ENCODE data around the gene SDK2. TPM values are rescaled to one million over a fixed set of nuclear protein-coding genes. Genes with fewer than 3 reads are reported as not detected.

Gene SDK2
- total RNA-seq, 1 donor from 2014 or later: 31.2 TPM

GRCh38 chr17:73650617-73651200 is 6.5 kb upstream of the SDK2 start:
- H3K27me3 Mint-ChIP-seq (ENCODE audit: low read depth): peaks cover 10% of the 10 kb centered on the region
- H3K4me1 Mint-ChIP-seq: peaks cover 15% of the 10 kb centered on the region

GRCh38 chr17:73650140-73650539 is 5.9 kb upstream of the SDK2 start:
- Mint-ChIP-seq H3K27ac (ENCODE audit: unreplicated experiment) (no peak overlapping the region), H3K36me3 (ENCODE audit: low read depth) (peaks cover 4% of the 10 kb centered on the region), H3K4me1 (peaks cover 18% of the 10 kb centered on the region), H3K27me3 (ENCODE audit: low read depth) (peaks cover 10% of the 10 kb centered on the region), H3K4me3 (no peak overlapping the region), H3K9me3 (peaks cover 14% of the 10 kb centered on the region)
- no peak for DNase-seq (ENCODE audit: low read depth, low spot score)
- TF ChIP-seq, protein P1, sequence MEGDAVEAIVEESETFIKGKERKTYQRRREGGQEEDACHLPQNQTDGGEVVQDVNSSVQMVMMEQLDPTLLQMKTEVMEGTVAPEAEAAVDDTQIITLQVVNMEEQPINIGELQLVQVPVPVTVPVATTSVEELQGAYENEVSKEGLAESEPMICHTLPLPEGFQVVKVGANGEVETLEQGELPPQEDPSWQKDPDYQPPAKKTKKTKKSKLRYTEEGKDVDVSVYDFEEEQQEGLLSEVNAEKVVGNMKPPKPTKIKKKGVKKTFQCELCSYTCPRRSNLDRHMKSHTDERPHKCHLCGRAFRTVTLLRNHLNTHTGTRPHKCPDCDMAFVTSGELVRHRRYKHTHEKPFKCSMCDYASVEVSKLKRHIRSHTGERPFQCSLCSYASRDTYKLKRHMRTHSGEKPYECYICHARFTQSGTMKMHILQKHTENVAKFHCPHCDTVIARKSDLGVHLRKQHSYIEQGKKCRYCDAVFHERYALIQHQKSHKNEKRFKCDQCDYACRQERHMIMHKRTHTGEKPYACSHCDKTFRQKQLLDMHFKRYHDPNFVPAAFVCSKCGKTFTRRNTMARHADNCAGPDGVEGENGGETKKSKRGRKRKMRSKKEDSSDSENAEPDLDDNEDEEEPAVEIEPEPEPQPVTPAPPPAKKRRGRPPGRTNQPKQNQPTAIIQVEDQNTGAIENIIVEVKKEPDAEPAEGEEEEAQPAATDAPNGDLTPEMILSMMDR (conservative IDR thresholded peaks at IDR 0.05): peak; percentile 50

More at GRCh38 chr17:73650617-73651200, 6.5 kb upstream of the SDK2 start:
- Mint-ChIP-seq H3K27ac (ENCODE audit: unreplicated experiment) (no peak overlapping the region), H3K36me3 (ENCODE audit: low read depth) (peaks cover 4% of the 10 kb centered on the region), H3K4me3 (no peak overlapping the region), H3K9me3 (peaks cover 14% of the 10 kb centered on the region)
- no peak for DNase-seq (ENCODE audit: low read depth, low spot score)
- TF ChIP-seq, protein P1 (conservative IDR thresholded peaks at IDR 0.05): no peak

GRCh38 chr17:73648974-73649373 is 4.7 kb upstream of the SDK2 start:
- no peak overlapping the region for H3K27ac Mint-ChIP-seq (ENCODE audit: unreplicated experiment)
- H3K4me3 Mint-ChIP-seq: peak overlapping the region; percentile 1
- DNase-seq (ENCODE audit: low read depth, low spot score): no peak
- peaks cover 10% of the 10 kb centered on the region for H3K27me3 Mint-ChIP-seq (ENCODE audit: low read depth)
- H3K9me3 Mint-ChIP-seq: peaks cover 6% of the 10 kb centered on the region
- peaks cover 18% of the 10 kb centered on the region for H3K4me1 Mint-ChIP-seq
- TF ChIP-seq, protein P1 (conservative IDR thresholded peaks at IDR 0.05): no peak
- H3K36me3 Mint-ChIP-seq (ENCODE audit: low read depth): peaks cover 4% of the 10 kb centered on the region

DNA sequence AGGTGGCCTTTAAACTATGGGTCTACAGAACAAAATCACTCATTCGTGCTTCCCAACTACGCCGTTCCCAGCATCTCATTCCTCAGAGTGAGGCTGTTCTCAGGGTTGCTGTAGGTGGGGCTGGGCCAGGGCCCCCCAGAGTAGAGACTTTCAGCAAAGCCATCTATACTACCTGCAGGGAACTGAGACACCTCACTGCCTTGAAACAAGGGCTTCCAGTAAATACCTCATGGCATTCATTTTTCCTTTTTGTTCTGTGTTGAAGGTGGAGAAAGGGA is 4.2 kb upstream of the SDK2 start:
- TF ChIP-seq, protein P1 (conservative IDR thresholded peaks at IDR 0.05): no peak
- no peak for DNase-seq (ENCODE audit: low read depth, low spot score)
- Mint-ChIP-seq H3K4me3 (no peak overlapping the region), H3K27ac (ENCODE audit: unreplicated experiment) (no peak overlapping the region), H3K36me3 (ENCODE audit: low read depth) (peaks cover 1% of the 10 kb centered on the region), H3K27me3 (ENCODE audit: low read depth) (peaks cover 10% of the 10 kb centered on the region), H3K4me1 (peaks cover 18% of the 10 kb centered on the region), H3K9me3 (peaks cover 4% of the 10 kb centered on the region)

DNA sequence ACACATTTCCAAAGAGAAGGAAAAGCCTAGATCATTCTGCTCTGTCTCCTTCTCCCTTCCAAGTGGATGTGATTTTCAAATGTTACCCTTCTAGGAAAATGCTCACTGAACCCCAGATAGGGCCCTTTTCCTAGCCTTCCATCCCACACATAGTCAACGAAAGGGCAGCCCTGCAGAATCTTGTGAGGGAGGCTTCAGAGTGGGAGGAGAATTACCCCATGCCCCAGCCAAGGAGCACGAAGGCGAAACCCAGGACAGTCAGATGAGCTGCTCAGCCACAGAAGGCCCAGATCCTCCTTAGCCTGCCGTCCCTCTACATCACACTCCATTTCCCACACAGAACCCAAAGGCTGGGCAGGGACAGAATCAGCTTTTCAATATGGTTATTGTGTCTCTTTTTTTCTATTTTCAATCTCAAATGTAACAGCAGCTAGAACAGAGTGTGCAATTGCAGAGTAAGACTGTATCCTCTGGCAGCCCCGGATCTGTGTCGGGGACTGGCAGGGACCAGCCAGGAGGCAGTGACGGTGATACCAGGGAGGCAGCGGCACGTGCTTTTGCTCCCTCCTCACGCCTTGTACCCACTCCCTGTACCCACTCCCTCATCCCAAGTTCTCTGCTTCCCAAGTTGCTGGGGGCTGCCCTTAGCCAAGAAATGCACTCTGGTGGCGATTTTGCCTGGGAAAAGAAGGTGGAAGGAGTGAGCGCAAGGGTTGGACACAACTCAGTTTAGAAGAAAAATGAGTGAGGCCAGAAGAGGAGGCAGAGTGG is 3.7 kb upstream of the SDK2 start:
- no peak for DNase-seq (ENCODE audit: low read depth, low spot score)
- TF ChIP-seq, protein P1 (conservative IDR thresholded peaks at IDR 0.05): no peak
- Mint-ChIP-seq H3K4me3 (peak overlapping the region; percentile 65), H3K4me1 (peaks cover 20% of the 10 kb centered on the region), H3K36me3 (ENCODE audit: low read depth) (no peaks in the 10 kb centered on the region), H3K27ac (ENCODE audit: unreplicated experiment) (no peak overlapping the region), H3K9me3 (no peaks in the 10 kb centered on the region), H3K27me3 (ENCODE audit: low read depth) (peaks cover 10% of the 10 kb centered on the region)
